ENCODE results near the gene TTC17. TPM values are rescaled to one million over a fixed set of nuclear protein-coding genes. Genes with fewer than 3 reads are reported as not detected.

TTC17 gene
- total RNA-seq, 3 donors from 2014 or later (not counting 1 experiment from before 2014, with no cell fraction given), result 100 to 129 (median 101) TPM

GRCh38 chr11:43505171-43505570 is 146.5 kb downstream of the TTC17 start:
- Histone ChIP-seq H3K36me3 (ENCODE audit: control insufficient read depth, insufficient read depth, low read length) (no peaks in the 10 kb centered on the region), H3K9me3 (ENCODE audit: control insufficient read depth, insufficient read depth, low read length) (no peaks in the 10 kb centered on the region), H3K4me1 (ENCODE audit: control insufficient read depth, insufficient read depth, low read length) (no peaks in the 10 kb centered on the region), H3K4me3 (ENCODE audit: low read length) (no peak overlapping the region), H3K27ac (ENCODE audit: low read length) (no peak overlapping the region), H3K27me3 (ENCODE audit: control insufficient read depth, insufficient read depth, low read length) (no peaks in the 10 kb centered on the region)
- TF ChIP-seq CTCF (IDR thresholded peaks at IDR 0.05), result no peak
- H3K4me3 Mint-ChIP-seq, result no peak overlapping the region
- no peak overlapping the region for H3K27ac Mint-ChIP-seq
- no peak for DNase-seq
- no peaks in the 10 kb centered on the region for H3K9me3 Mint-ChIP-seq
- H3K4me1 Mint-ChIP-seq, result peaks cover 12 to 19% of the 10 kb centered on the region in 2 donors
- no peak for ATAC-seq
- no peaks in the 10 kb centered on the region for H3K36me3 Mint-ChIP-seq
- no peaks in the 10 kb centered on the region for H3K27me3 Mint-ChIP-seq (ENCODE audit: low read depth in 2 of 2)
- intact Hi-C loops (cut with micrococcal nuclease), result no loop called here
- WGBS (ENCODE audit: insufficient coverage), result 85% methylated on average over 4 of the region's 4 CpGs

- ATAC-seq (no peak), DNase-seq (no peak)
- TF ChIP-seq CTCF (IDR thresholded peaks at IDR 0.05), result no peak
- H3K4me1 Mint-ChIP-seq, result peaks cover 12 to 19% of the 10 kb centered on the region in 2 donors
- Histone ChIP-seq H3K27ac (ENCODE audit: low read length) (no peak overlapping the region), H3K36me3 (ENCODE audit: control insufficient read depth, insufficient read depth, low read length) (no peaks in the 10 kb centered on the region), H3K9me3 (ENCODE audit: control insufficient read depth, insufficient read depth, low read length) (no peaks in the 10 kb centered on the region), H3K27me3 (ENCODE audit: control insufficient read depth, insufficient read depth, low read length) (no peaks in the 10 kb centered on the region), H3K4me1 (ENCODE audit: control insufficient read depth, insufficient read depth, low read length) (no peaks in the 10 kb centered on the region), H3K4me3 (ENCODE audit: low read length) (no peak overlapping the region)
- H3K27me3 Mint-ChIP-seq (ENCODE audit: low read depth in 2 of 2), result no peaks in the 10 kb centered on the region
- H3K4me3 Mint-ChIP-seq, result no peak overlapping the region
- H3K36me3 Mint-ChIP-seq, result no peaks in the 10 kb centered on the region
- no peaks in the 10 kb centered on the region for H3K9me3 Mint-ChIP-seq
- intact Hi-C loops (cut with micrococcal nuclease), result no loop called here
- 85% methylated on average over 5 of the region's 5 CpGs for WGBS (ENCODE audit: insufficient coverage)
- no peak overlapping the region for H3K27ac Mint-ChIP-seq
Measured at GRCh38 chr11:43507171-43507570, 148.5 kb downstream of the TTC17 start.

GRCh38 chr11:43508511-43508918 is 149.8 kb downstream of the TTC17 start:
- H3K9me3 Mint-ChIP-seq, result no peaks in the 10 kb centered on the region
- H3K36me3 Mint-ChIP-seq, result no peaks in the 10 kb centered on the region
- peak in 1 of 3 donors; percentile 37 for ATAC-seq
- no peak overlapping the region for H3K27ac ChIP-seq (ENCODE audit: low read length)
- intact Hi-C loops (cut with micrococcal nuclease), result no loop called here
- DNase-seq, result no peak
- H3K27ac Mint-ChIP-seq, result no peak overlapping the region
- no peaks in the 10 kb centered on the region for H3K27me3 ChIP-seq (ENCODE audit: control insufficient read depth, insufficient read depth, low read length)
- H3K4me3 Mint-ChIP-seq, result no peak overlapping the region
- no peaks in the 10 kb centered on the region for H3K9me3 ChIP-seq (ENCODE audit: control insufficient read depth, insufficient read depth, low read length)
- H3K36me3 ChIP-seq (ENCODE audit: control insufficient read depth, insufficient read depth, low read length), result no peaks in the 10 kb centered on the region
- no peak overlapping the region for H3K4me3 ChIP-seq (ENCODE audit: low read length)
- WGBS (ENCODE audit: insufficient coverage), result 32% methylated on average over 3 of the region's 3 CpGs
- no peaks in the 10 kb centered on the region for H3K4me1 ChIP-seq (ENCODE audit: control insufficient read depth, insufficient read depth, low read length)
- H3K27me3 Mint-ChIP-seq (ENCODE audit: low read depth in 2 of 2), result no peaks in the 10 kb centered on the region
- no peak for TF ChIP-seq CTCF (IDR thresholded peaks at IDR 0.05)
- H3K4me1 Mint-ChIP-seq, result peaks cover 12 to 19% of the 10 kb centered on the region in 2 donors

GRCh38 chr11:43511959-43512358 is 153.2 kb downstream of the TTC17 start:
- 83% methylated on average over 6 of the region's 6 CpGs for WGBS (ENCODE audit: insufficient coverage)
- H3K36me3 ChIP-seq (ENCODE audit: control insufficient read depth, insufficient read depth, low read length), result no peaks in the 10 kb centered on the region

More at GRCh38 chr11:43511959-43512358, 153.2 kb downstream of the TTC17 start:
- intact Hi-C loops (cut with micrococcal nuclease), result no loop called here
- no peaks in the 10 kb centered on the region for H3K9me3 Mint-ChIP-seq
- peaks cover 12 to 18% of the 10 kb centered on the region in 2 donors for H3K4me1 Mint-ChIP-seq
- H3K27ac Mint-ChIP-seq, result no peak overlapping the region
- H3K27me3 Mint-ChIP-seq (ENCODE audit: low read depth in 2 of 2), result no peaks in the 10 kb centered on the region
- no peak for ATAC-seq
- no peaks in the 10 kb centered on the region for H3K4me1 ChIP-seq (ENCODE audit: control insufficient read depth, insufficient read depth, low read length)
- DNase-seq, result no peak
- no peak for TF ChIP-seq CTCF (IDR thresholded peaks at IDR 0.05)
- H3K4me3 ChIP-seq (ENCODE audit: low read length), result no peak overlapping the region
- H3K27ac ChIP-seq (ENCODE audit: low read length), result no peak overlapping the region
- no peak overlapping the region for H3K4me3 Mint-ChIP-seq
- no peaks in the 10 kb centered on the region for H3K27me3 ChIP-seq (ENCODE audit: control insufficient read depth, insufficient read depth, low read length)
- no peaks in the 10 kb centered on the region for H3K36me3 Mint-ChIP-seq
- H3K9me3 ChIP-seq (ENCODE audit: control insufficient read depth, insufficient read depth, low read length), result no peaks in the 10 kb centered on the region
